OCI-LY3 (cell line): ENCODE data around the gene MTURN.

Source experiments
- H2AFZ ChIP-seq: fragments of 200-600, 300-600 bp; shearing (Covaris generic); 2 replicates; pipeline ENCODE4 v1.6.0; 2014; ENCODE audit warnings: antibody characterized with exemption, low read depth, low read length
- H3K27ac ChIP-seq: fragments of 200-600, 300-600 bp; sonication (generic); 2 replicates; pipeline ENCODE4 v1.5.1; 2014; ENCODE audit warnings: mild to moderate bottlenecking, low read length, moderate library complexity, mixed read lengths
- H3K27me3 ChIP-seq: fragments of 200-600, 300-600 bp; sonication (generic); 2 replicates; pipeline ENCODE4 v1.6.1; 2014; ENCODE audit warnings: low read depth, low read length, mixed read lengths
- H3K36me3 ChIP-seq: fragments of 200-600, 300-600 bp; sonication (generic); replicated peaks from 2 replicates; pipeline ENCODE3; 2014; ENCODE audit warnings: low read depth, low read length, mixed read lengths
- H3K4me1 ChIP-seq: fragments of 300-600, 200-600 bp; sonication (generic); 2 replicates; pipeline ENCODE4 v1.6.1; 2014; ENCODE audit warnings: low read length, mixed read lengths
- H3K4me2 ChIP-seq: fragments of 200-600, 300-600 bp; sonication (generic); 2 replicates; pipeline ENCODE4 v1.6.1; 2014; ENCODE audit warnings: low read length, mixed read lengths
- H3K4me3 ChIP-seq: fragments of 300-600, 200-600 bp; sonication (generic); 2 replicates; pipeline ENCODE4 v1.5.1; 2014; ENCODE audit warnings: antibody characterized with exemption, mild to moderate bottlenecking, low read length, moderate library complexity
- H3K79me2 ChIP-seq: fragments of 300-600, 200-600 bp; shearing (Covaris generic); 2 replicates; pipeline ENCODE4 v1.6.1; 2014; ENCODE audit warnings: mild to moderate bottlenecking, low read length, mixed read lengths
- H3K9ac ChIP-seq: fragments of 300-600, 200-600 bp; shearing (Covaris generic); 2 replicates; pipeline ENCODE4 v1.6.0; 2014; ENCODE audit warnings: mild to moderate bottlenecking, low read length, moderate library complexity
- H3K9me3 ChIP-seq: fragments of 200-600, 300-600 bp; shearing (Covaris generic); 2 replicates; pipeline ENCODE4 v1.6.1; 2014; ENCODE audit warnings: low read length, mixed read lengths; ENCODE audit not compliant: insufficient read depth
- H4K20me1 ChIP-seq: fragments of 200-600, 300-600 bp; sonication (generic); 2 replicates; pipeline ENCODE4 v1.6.1; 2016; ENCODE audit warnings: low read length, mixed read lengths; ENCODE audit not compliant: insufficient read depth
- CTCF ChIP-seq: fragments of 200-600, 300-600 bp; sonication (generic); IDR thresholded peaks from 2 replicates; pipeline ENCODE4 v1.5.1; 2014; ENCODE audit warnings: antibody characterized with exemption, low read length, low read depth
- EZH2phosphoT487 ChIP-seq: fragments of 200-600 bp; shearing (Covaris generic); IDR thresholded peaks from 2 replicates; pipeline ENCODE4 v1.6.1; 2018; ENCODE audit warnings: antibody characterized with exemption, mixed run types, low read depth

MTURN gene

GRCh38 chr7:30206491-30206890, 71.7 kb downstream of the MTURN start:
- H3K4me1 ChIP-seq = peaks cover 17% of the 10 kb centered on the region
- H2AFZ ChIP-seq = no peak overlapping the region
- no peaks in the 10 kb centered on the region for H3K79me2 ChIP-seq
- no peaks in the 10 kb centered on the region for H3K36me3 ChIP-seq
- no peaks in the 10 kb centered on the region for H4K20me1 ChIP-seq
- H3K9ac ChIP-seq = no peak overlapping the region
- H3K4me2 ChIP-seq = no peak overlapping the region
- no peaks in the 10 kb centered on the region for H3K27me3 ChIP-seq
- no peaks in the 10 kb centered on the region for H3K9me3 ChIP-seq
- H3K4me3 ChIP-seq = no peak overlapping the region
- TF ChIP-seq EZH2phosphoT487 = no peak
- no peak for TF ChIP-seq CTCF
- H3K27ac ChIP-seq = no peak overlapping the region

GRCh38 chr7:30206942-30207341, 72.2 kb downstream of the MTURN start:
- Histone ChIP-seq H3K36me3 (no peaks in the 10 kb centered on the region), H4K20me1 (no peaks in the 10 kb centered on the region), H3K4me1 (peaks cover 12% of the 10 kb centered on the region), H3K79me2 (no peaks in the 10 kb centered on the region), H3K4me3 (no peak overlapping the region), H3K27me3 (no peaks in the 10 kb centered on the region), H3K27ac (no peak overlapping the region), H3K9me3 (no peaks in the 10 kb centered on the region), H3K4me2 (no peak overlapping the region), H3K9ac (no peak overlapping the region), H2AFZ (no peak overlapping the region)
- TF ChIP-seq EZH2phosphoT487 (no peak), CTCF (no peak)

GRCh38 chr7:30207376-30207775, 72.6 kb downstream of the MTURN start:
- no peaks in the 10 kb centered on the region for H3K9me3 ChIP-seq
- H3K4me2 ChIP-seq = no peak overlapping the region
- no peak overlapping the region for H3K27ac ChIP-seq
- no peaks in the 10 kb centered on the region for H3K36me3 ChIP-seq
- peaks cover 8% of the 10 kb centered on the region for H3K4me1 ChIP-seq
- no peaks in the 10 kb centered on the region for H3K79me2 ChIP-seq
- no peak overlapping the region for H3K4me3 ChIP-seq
- H2AFZ ChIP-seq = no peak overlapping the region
- H3K9ac ChIP-seq = no peak overlapping the region
- TF ChIP-seq EZH2phosphoT487 (no peak), CTCF (no peak)
- H3K27me3 ChIP-seq = no peaks in the 10 kb centered on the region
- H4K20me1 ChIP-seq = no peaks in the 10 kb centered on the region

GRCh38 chr7:30209951-30210350, 75.2 kb downstream of the MTURN start:
- H3K9me3 ChIP-seq = no peaks in the 10 kb centered on the region
- H3K36me3 ChIP-seq = no peaks in the 10 kb centered on the region
- no peak overlapping the region for H3K4me2 ChIP-seq

More at GRCh38 chr7:30209951-30210350, 75.2 kb downstream of the MTURN start:
- Histone ChIP-seq H3K4me3 (no peak overlapping the region), H3K27me3 (no peaks in the 10 kb centered on the region), H3K9ac (no peak overlapping the region), H2AFZ (no peak overlapping the region), H3K79me2 (no peaks in the 10 kb centered on the region), H3K4me1 (peaks cover 8% of the 10 kb centered on the region), H3K27ac (no peak overlapping the region), H4K20me1 (no peaks in the 10 kb centered on the region)
- TF ChIP-seq CTCF (no peak), EZH2phosphoT487 (no peak)
